HG03432 (cell line): Measurements from ENCODE around the gene MNX1.

Source experiments
- ATAC-seq: cut with Tn5 transposase; IDR thresholded peaks from one replicate; pipeline ENCODE4 v1.9.1; 2021; ENCODE audit warnings: mild to moderate bottlenecking, moderate library complexity; ENCODE audit not compliant: unreplicated experiment

Gene MNX1

GRCh38 chr7:156979711-156980110, 30.8 kb downstream of the MNX1 start:
- no peak for ATAC-seq

GRCh38 chr7:156979007-156979606, 31.4 kb downstream of the MNX1 start:
- no peak for ATAC-seq

DNA sequence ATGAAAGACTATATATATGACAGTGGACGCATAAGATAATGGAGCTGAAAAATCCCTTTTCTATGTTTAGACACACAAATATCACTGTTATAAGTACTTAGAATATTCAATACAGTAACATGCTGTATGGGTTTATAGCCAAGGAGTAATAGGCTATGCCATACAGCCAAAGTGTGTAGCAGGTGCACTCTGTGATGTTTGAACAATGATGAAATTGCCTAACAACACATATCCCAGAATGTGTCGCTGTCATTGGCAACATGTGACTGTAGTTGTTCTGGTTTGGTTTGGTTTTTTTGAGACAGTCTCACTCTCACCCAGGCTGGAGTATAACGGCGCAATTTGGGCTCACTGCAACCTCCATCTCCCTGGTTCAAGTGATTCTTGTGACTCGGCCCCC, 34.8 kb downstream of the MNX1 start:
- no peak for ATAC-seq

DNA sequence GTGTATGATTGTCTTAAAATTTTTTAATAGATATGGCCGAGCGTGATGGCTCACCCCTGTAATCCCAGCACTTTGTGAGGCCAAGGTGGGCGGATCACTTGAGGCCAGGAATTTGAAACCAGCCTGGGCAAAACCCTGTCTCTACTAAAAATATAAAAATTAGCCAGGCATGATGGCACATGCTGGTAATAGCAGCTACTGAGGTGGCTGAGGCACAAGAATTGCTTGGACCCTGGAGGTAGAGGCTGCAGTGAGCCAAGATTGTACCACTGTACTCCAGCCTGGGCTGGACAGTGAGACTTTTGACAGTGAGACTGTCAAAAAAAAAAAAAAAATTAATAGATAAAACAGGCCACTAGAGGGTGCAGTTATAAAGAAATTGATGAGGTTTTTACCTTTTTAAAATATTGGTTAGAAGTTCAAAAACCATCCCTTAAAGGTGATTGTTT, 40.5 kb downstream of the MNX1 start:
- ATAC-seq, result no peak

- ATAC-seq, result no peak
Measured at GRCh38 chr7:156968183-156968582, 42.3 kb downstream of the MNX1 start.

DNA sequence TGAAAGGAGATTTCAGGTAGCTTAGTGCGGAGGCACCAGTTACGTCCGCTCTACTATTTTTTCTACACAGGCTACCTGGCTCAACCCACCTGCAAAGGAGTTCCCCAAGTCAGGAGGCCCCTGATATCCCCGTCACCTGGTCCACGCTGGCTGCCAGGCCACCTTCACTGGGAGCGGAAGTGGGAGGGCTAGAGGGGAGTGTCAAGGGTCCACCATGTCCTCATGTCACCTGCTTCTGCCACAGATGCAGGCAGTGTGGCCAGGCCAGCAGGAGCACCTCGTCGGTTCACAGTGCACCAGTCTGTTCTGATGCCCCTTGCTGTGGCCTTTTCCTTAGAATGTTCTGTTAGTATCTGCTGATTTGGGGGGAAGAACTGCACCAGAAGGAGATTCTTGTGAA, 44.1 kb downstream of the MNX1 start:
- no peak for ATAC-seq

- no peak for ATAC-seq
Measured at GRCh38 chr7:156964971-156965370, 45.5 kb downstream of the MNX1 start.

DNA sequence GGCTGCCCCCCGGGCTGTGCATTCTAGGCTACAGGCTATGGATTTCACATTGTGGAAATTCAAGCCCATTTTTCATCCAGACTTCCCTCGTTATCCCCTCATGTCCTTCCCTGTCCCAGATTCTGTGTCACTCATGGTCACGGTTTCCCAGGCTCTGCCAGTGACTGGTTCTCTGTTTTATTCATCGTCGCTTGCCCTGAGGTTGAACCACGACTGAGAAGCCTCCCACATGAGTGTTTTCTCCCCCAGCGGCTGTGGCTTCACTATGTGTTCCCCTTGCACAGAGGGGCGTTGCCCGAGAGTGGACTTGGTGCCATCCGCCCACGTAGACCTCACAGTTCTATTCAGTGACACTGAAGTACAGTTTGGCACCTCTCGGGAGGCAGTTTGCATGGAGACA, 47.0 kb downstream of the MNX1 start:
- no peak for ATAC-seq

- no peak for ATAC-seq
Measured at GRCh38 chr7:156962897-156963296, 47.6 kb downstream of the MNX1 start.

DNA sequence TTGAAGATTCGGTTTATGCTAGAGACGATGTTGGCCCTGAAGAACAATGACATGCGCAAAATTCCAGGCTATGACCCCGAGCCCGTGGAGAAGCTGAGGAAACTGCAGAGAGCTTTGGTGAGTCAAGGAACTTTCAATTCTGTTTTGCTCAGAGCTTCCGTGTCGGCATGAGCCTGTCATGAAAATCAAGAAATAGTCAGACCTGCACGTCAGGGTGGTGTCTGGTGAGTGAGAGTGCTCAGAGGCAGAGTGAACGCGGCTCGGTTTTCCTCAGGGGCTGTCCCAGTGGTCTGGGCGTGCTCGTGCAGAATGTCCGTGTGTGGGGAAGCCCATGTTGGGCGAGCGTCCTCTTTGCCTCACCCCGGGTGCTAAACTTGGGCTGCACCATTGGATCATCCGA, 48.3 kb downstream of the MNX1 start:
- ATAC-seq, result no peak

DNA sequence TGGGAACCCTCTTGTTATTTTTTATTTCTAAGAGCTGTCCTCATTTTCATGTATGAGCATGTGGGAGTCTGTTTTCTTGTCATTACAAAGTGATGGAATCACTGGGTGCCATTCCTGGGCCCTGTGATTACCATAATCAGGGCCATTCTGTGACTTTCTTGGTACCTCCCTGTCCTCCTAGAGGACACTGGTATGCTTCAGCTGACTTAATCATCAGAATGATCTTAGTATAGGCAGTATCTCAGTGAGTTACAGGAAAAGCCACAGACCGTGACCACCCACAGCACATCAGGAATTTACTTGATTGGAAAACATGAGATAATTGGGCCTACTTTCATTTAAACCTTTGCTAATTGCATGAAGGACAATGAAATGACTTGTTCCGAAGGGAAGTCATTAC, 53.7 kb downstream of the MNX1 start:
- ATAC-seq, result no peak

DNA sequence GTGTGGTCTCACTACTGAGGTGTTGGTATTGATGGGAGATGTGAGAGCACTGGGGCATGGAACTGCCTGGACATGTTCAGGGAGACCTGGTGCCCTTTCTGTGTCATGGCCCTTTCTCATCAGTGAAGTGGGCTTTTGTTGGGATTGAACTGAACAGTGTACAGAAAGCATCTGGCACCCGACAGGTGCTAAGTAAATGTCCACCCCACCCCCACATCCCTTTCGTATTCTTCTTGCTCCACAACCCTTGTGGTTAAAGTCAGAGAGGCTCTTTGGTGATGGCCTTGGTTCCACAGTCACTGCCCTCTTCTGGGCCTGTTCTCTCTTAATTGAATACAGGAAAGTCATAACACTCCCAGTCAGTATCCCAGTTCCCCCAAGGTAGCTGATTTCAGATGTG, 55.5 kb downstream of the MNX1 start:
- ATAC-seq, result no peak
